K562 (cell line): ENCODE results near the gene HDAC10. TPM values are rescaled to one million over a fixed set of nuclear protein-coding genes. Genes with fewer than 3 reads are reported as not detected.

Source experiments
- CBFA2T2 ChIP-seq: fragments of 450-650 bp; conservative IDR thresholded peaks from 2 replicates; pipeline ENCODE4 v1.6.1; 2017; ENCODE audit warnings: mild to moderate bottlenecking
- CBFB ChIP-seq: sonication (generic); formaldehyde crosslinking; IDR thresholded peaks from 2 replicates; pipeline ENCODE4 v1.4.0; 2020; ENCODE audit warnings: mild to moderate bottlenecking, missing genetic modification reagents
- CXXC5 ChIP-seq: fragments of 250-450 bp; sonication (Bioruptor Pico); IDR thresholded peaks from 2 replicates; pipeline ENCODE4 v1.8.0; 2022; ENCODE audit warnings: inconsistent platforms, mild to moderate bottlenecking, moderate library complexity
- HMGN3 ChIP-seq: IDR thresholded peaks from 2 replicates; pipeline ENCODE4 v1.6.1; 2011; ENCODE audit warnings: borderline replicate concordance, low read depth, mild to moderate bottlenecking, mixed read lengths, low read length; ENCODE audit not compliant: insufficient read length; ENCODE audit errors: extremely low read depth
- L3MBTL2 ChIP-seq: fragments of 450-650 bp; IDR thresholded peaks from 2 replicates; pipeline ENCODE4 v1.6.1; 2016; ENCODE audit warnings: mild to moderate bottlenecking, moderate library complexity
- MBD2 ChIP-seq: sonication (generic); IDR thresholded peaks from 2 replicates; pipeline ENCODE4 v1.6.1; 2016; ENCODE audit warnings: low read depth, borderline replicate concordance
- MCM3 ChIP-seq: fragments of 450-650 bp; IDR thresholded peaks from 2 replicates; pipeline ENCODE4 v1.6.1; 2016
- NFE2 ChIP-seq: IDR thresholded peaks from 2 replicates; pipeline ENCODE4 v1.6.1; 2014; ENCODE audit warnings: antibody characterized with exemption, low read depth
- NONO ChIP-seq, 2 experiments: fragments of 200-400 bp in 1 of 2; fragments of 450-650 bp in 1 of 2; formaldehyde crosslinking in 1 of 2; IDR thresholded peaks; 2 replicates each; pipeline ENCODE4 v1.6.1; 2017; ENCODE audit warnings: low read depth in 2 of 2, mild to moderate bottlenecking in 2 of 2, moderate library complexity in 2 of 2, low read length in 1 of 2
- PHF20 ChIP-seq: fragments of 450-650 bp; IDR thresholded peaks from 2 replicates; pipeline ENCODE4 v1.6.1; 2018; ENCODE audit not compliant: partially characterized antibody
- PML ChIP-seq: IDR thresholded peaks from 2 replicates; pipeline ENCODE4 v1.6.1; 2012; ENCODE audit warnings: low read length, inconsistent platforms
- RBFOX2 ChIP-seq: fragments of 200-400 bp; formaldehyde crosslinking; IDR thresholded peaks from 2 replicates; pipeline ENCODE4 v1.6.1; 2017; ENCODE audit warnings: low read depth, mild to moderate bottlenecking, low read length, moderate library complexity
- SAP30 ChIP-seq: fragments of 200-600 bp; sonication (generic); IDR thresholded peaks from 2 replicates; pipeline ENCODE4 v1.6.1; 2012; ENCODE audit warnings: borderline replicate concordance, low read depth, mild to moderate bottlenecking, moderate library complexity, low read length, control low read depth, inconsistent platforms; ENCODE audit not compliant: insufficient read depth, poor library complexity, severe bottlenecking
- SMAD1 ChIP-seq: fragments of 150-350 bp; IDR thresholded peaks from 2 replicates; pipeline ENCODE4 v1.6.1; 2014; ENCODE audit warnings: low read length, low read depth; ENCODE audit not compliant: partially characterized antibody
- SOX6 ChIP-seq: fragments of 450-650 bp; IDR thresholded peaks from 2 replicates; pipeline ENCODE4 v1.6.1; 2014; ENCODE audit warnings: mild to moderate bottlenecking
- SP1 ChIP-seq: sonication (generic); formaldehyde crosslinking; IDR thresholded peaks from 2 replicates; pipeline ENCODE4 v1.8.1; 2022; ENCODE audit warnings: mild to moderate bottlenecking, missing genetic modification reagents
- STAT5A ChIP-seq: IDR thresholded peaks from 2 replicates; pipeline ENCODE4 v1.6.1; 2012; ENCODE audit warnings: low read length, inconsistent platforms, borderline replicate concordance
- TARDBP ChIP-seq: fragments of 450-650 bp; IDR thresholded peaks from 2 replicates; pipeline ENCODE4 v1.6.1; 2016
- TCF7 ChIP-seq: sonication (generic); IDR thresholded peaks from 2 replicates; pipeline ENCODE4 v1.6.1; 2016; ENCODE audit warnings: antibody characterized with exemption, borderline replicate concordance
- TFAP4 ChIP-seq: sonication (generic); formaldehyde crosslinking; IDR thresholded peaks from 2 replicates; pipeline ENCODE4 v1.8.0; 2022; ENCODE audit warnings: missing genetic modification reagents, mild to moderate bottlenecking, moderate library complexity, borderline replicate concordance
- TOE1 ChIP-seq, 2 experiments: fragments of 450-650 bp in 1 of 2; sonication (generic) in 1 of 2; formaldehyde crosslinking in 1 of 2; IDR thresholded peaks; 2 replicates each; pipeline versions ENCODE4 v1.7.1 to v1.8.0; 2016 to 2022; ENCODE audit warnings: borderline replicate concordance in 2 of 2, mild to moderate bottlenecking in 2 of 2, antibody characterized with exemption in 1 of 2, inconsistent platforms in 1 of 2, low read depth in 1 of 2, missing genetic modification reagents in 1 of 2, moderate library complexity in 1 of 2
- ZBED1 ChIP-seq: IDR thresholded peaks from 2 replicates; pipeline ENCODE4 v1.6.1; 2014
- ZNF124 ChIP-seq: sonication (generic); formaldehyde crosslinking; IDR thresholded peaks from 2 replicates; pipeline ENCODE4 v1.8.1; 2022; ENCODE audit warnings: missing genetic modification reagents
- ZNF23 ChIP-seq: fragments of 250-450 bp; sonication (Bioruptor Pico); IDR thresholded peaks from 2 replicates; pipeline ENCODE4 v1.4.0; 2020; ENCODE audit warnings: mild to moderate bottlenecking
- ZNF282 ChIP-seq: sonication (generic); formaldehyde crosslinking; IDR thresholded peaks from 2 replicates; pipeline ENCODE4 v1.8.1; 2023; ENCODE audit warnings: missing genetic modification reagents
- polyA plus RNA-seq, 8 experiments: library from polyadenylated mRNA; depleted of rRNA in 4 of 8; stranded (reverse) in 5 of 8; unstranded in 3 of 8; fragments of >200 nt; fragmentation: Nextera tagmentation in 2 of 8; fragmentation: Illumina TruSeq in 1 of 8; extraction: Ambion mirVana in 2 of 8; extraction: Trizol in 1 of 8; gene quantifications; 2 replicates each; pipeline versions ENCODE4 v1.2.1 to v1.2.3, GENCODE V29; 2011 to 2014; ENCODE audit warnings: inconsistent platforms in 1 of 8, missing spikeins in 1 of 8
- total RNA-seq, 7 experiments: library from RNA; depleted of rRNA in 6 of 7; stranded (reverse); fragments of >200 nt in 6 of 7; fragmentation: Illumina TruSeq in 2 of 7; extraction: Trizol in 2 of 7; gene quantifications; 2 replicates each; pipeline versions ENCODE4 v1.2.1 to v1.2.3, GENCODE V29; 2011 to 2021; ENCODE audit warnings: low replicate concordance in 1 of 7
- TF ChIP-seq, protein P1 (sequence below): fragments of 450-650 bp; conservative IDR thresholded peaks from 2 replicates; pipeline ENCODE4 v1.6.1; 2016; ENCODE audit warnings: missing genetic modification characterization, low read depth, mild to moderate bottlenecking, missing compliant biosample characterization, moderate library complexity
- TF ChIP-seq, protein P2 (sequence below): IDR thresholded peaks from 2 replicates; pipeline ENCODE4 v1.6.1; 2016; ENCODE audit warnings: missing genetic modification characterization, missing compliant biosample characterization

HDAC10 gene
- total and polyA plus RNA-seq, 9 of the 15 experiments (the other 6 are each of a cell fraction or from before 2014, with no cell fraction given): 0.10 to 44.2 (median 6.5) TPM

DNA sequence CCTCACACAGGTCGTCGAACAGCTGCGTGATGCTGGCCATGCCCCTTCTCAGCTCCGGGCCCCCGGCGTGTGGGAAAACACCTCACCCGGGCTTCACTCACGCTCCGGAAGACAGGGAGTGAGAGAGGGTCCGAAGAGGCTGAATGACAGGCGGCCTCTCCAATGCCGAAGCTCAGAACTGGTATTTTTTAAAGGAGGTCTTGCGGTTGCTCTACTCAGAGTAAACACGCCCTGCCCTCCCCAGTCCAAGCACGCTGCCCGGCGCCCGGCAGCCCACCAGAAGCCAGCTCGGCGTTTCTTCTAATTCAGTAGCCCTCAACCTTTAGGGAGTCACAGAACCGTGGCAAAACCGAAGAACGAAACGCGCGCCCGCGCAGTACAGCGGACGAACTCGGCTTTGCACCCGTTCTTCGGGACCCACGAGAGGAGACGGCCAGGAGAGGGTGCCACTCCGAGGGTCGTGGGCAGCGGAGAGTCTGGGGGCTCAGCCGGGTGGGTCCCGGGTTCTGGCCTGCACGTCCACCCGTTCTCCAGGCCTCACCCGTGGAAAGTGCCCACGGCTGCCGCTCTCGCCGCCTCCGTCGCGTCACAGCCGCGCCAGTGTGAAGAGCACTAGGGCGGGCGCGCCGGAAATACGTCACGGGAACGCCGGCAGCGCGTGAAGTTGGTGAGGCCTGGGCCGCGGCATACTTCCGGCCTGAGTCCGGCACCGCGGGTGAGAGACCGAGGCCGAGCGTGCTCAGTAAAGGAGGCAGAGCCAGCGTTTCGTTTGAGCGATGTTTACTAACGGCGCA is 6.4 kb downstream of the HDAC10 start, which contains the start of gene TUBGCP6 (continued):
- TF ChIP-seq HMGN3 (peak; percentile 72), SP1 (CRISPR knock-in tag) (peak; percentile 69), CBFA2T2 (no peak), STAT5A (no peak), ZNF23 (CRISPR knock-in tag) (no peak), MBD2 (peak; percentile 67; the same call in 1 of the 2 replicates), SMAD1 (no peak), CXXC5 (CRISPR knock-in tag) (peak; percentile 95), TCF7 (no peak), ZBED1 (no peak), PHF20 (peak; percentile 93), TARDBP (peak; percentile 81; the same call in 1 of the 2 replicates), NONO (IDR thresholded peaks at IDR 0.05; ENCODE audit: low read depth in 2 of 2, low read length in 1 of 2) (0 out of 4 replicates have a peak, but pooled peaks of 1 of the 2 experiments have one; percentile 55), ZNF282 (CRISPR knock-in tag) (no peak), CBFB (no peak), PML (0 out of 2 replicates have a peak, but pooled peaks have one; percentile 29), TFAP4 (CRISPR knock-in tag) (peak; percentile 66; the same call in 1 of the 2 replicates), TOE1 (IDR thresholded peaks at IDR 0.05; ENCODE audit: borderline replicate concordance) (0 out of 2 replicates have a peak, but pooled peaks have one; percentile 29), TOE1 (CRISPR knock-in tag; IDR thresholded peaks at IDR 0.05; ENCODE audit: borderline replicate concordance, low read depth) (no peak), ZNF124 (CRISPR knock-in tag) (no peak), MCM3 (no peak), NFE2 (no peak), SOX6 (no peak), L3MBTL2 (peak; percentile 65), RBFOX2 (peak; percentile 86), SAP30 (peak; percentile 37)
- TF ChIP-seq, protein P1, sequence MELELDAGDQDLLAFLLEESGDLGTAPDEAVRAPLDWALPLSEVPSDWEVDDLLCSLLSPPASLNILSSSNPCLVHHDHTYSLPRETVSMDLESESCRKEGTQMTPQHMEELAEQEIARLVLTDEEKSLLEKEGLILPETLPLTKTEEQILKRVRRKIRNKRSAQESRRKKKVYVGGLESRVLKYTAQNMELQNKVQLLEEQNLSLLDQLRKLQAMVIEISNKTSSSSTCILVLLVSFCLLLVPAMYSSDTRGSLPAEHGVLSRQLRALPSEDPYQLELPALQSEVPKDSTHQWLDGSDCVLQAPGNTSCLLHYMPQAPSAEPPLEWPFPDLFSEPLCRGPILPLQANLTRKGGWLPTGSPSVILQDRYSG (tag): no peak
- TF ChIP-seq, protein P2, sequence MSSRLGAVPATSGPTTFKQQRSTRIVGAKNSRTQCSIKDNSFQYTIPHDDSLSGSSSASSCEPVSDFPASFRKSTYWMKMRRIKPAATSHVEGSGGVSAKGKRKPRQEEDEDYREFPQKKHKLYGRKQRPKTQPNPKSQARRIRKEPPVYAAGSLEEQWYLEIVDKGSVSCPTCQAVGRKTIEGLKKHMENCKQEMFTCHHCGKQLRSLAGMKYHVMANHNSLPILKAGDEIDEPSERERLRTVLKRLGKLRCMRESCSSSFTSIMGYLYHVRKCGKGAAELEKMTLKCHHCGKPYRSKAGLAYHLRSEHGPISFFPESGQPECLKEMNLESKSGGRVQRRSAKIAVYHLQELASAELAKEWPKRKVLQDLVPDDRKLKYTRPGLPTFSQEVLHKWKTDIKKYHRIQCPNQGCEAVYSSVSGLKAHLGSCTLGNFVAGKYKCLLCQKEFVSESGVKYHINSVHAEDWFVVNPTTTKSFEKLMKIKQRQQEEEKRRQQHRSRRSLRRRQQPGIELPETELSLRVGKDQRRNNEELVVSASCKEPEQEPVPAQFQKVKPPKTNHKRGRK (tag): no peak
